ENCODE measurements around the gene ARID3C. TPM values are rescaled to one million over a fixed set of nuclear protein-coding genes. Genes with fewer than 3 reads are reported as not detected.

The ARID3C gene
- total and polyA plus RNA-seq, 10 of the 15 experiments (the other 5 are each of a cell fraction or from before 2014, with no cell fraction given) = not detected

DNA sequence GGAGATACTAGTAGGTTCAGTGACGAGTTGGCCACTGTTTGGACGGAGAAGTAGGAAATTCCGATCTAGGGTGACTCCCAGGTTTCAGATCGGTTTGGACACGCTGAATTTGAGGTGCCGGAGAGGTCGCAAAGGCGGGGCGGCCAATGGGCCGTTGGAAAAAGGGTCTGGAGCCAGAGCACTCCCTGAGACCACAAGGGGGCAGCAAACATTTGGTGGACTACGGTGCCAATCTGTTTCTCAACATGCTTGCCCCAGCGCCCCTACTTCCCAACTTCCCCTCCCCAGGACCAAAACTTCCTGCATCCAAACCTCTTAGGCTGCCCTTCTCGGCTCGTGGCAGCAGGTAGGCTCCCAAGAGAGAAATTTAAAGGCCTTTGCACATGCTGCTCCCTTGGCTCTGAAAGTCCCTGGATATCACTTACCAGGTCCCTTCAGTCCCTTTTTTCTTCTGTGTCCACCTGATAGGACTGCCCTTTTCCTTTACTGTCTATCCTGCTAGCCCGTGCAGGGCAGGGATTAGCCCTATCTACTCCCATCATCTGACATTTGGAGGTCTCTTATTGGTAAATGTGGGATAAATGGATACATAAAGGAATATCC is 16.0 kb downstream of the ARID3C start:
- no peak for DNase-seq (ENCODE audit: low read depth, low spot score)
- BruUV-seq (replicated peaks) = no TSS peak
- TF ChIP-seq SMARCA5 (IDR thresholded peaks at IDR 0.05) (0 out of 2 replicates have a peak, but pooled peaks have one; percentile 35), EED (IDR thresholded peaks at IDR 0.05; ENCODE audit: low read depth) (peak; percentile 24; the same call in 1 of the 2 replicates), STAT1 (conservative IDR thresholded peaks at IDR 0.05) (no peak), SMC3 (IDR thresholded peaks at IDR 0.05; ENCODE audit: borderline replicate concordance, low read length) (peak; percentile 69), CTCF (IDR thresholded peaks at IDR 0.05 in 2 of 3, conservative IDR thresholded peaks at IDR 0.05 in 1 of 3; ENCODE audit: control insufficient read depth in 2 of 3, extremely low read depth in 1 of 3, insufficient read depth in 1 of 3, low read depth in 3 of 3, low read length in 3 of 3) (peak; percentile 84 to 88 (median 86)), CBFB (IDR thresholded peaks at IDR 0.05; ENCODE audit: low read depth) (no peak), ZNF384 (IDR thresholded peaks at IDR 0.05; ENCODE audit: borderline replicate concordance, low read depth, low read length) (no peak), LARP7 (IDR thresholded peaks at IDR 0.05) (no peak), NR2C1 (IDR thresholded peaks at IDR 0.05) (no peak), IRF4 (IDR thresholded peaks at IDR 0.05; ENCODE audit: low read depth, low read length) (0 out of 2 replicates have a peak, but pooled peaks have one; percentile 29), RAD21 (IDR thresholded peaks at IDR 0.05; ENCODE audit: insufficient read depth, low read depth, low read length) (peak; percentile 37)
- TF ChIP-seq, protein P1, sequence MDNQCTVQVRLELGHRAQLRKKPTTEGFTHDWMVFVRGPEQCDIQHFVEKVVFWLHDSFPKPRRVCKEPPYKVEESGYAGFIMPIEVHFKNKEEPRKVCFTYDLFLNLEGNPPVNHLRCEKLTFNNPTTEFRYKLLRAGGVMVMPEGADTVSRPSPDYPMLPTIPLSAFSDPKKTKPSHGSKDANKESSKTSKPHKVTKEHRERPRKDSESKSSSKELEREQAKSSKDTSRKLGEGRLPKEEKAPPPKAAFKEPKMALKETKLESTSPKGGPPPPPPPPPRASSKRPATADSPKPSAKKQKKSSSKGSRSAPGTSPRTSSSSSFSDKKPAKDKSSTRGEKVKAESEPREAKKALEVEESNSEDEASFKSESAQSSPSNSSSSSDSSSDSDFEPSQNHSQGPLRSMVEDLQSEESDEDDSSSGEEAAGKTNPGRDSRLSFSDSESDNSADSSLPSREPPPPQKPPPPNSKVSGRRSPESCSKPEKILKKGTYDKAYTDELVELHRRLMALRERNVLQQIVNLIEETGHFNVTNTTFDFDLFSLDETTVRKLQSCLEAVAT (IDR thresholded peaks at IDR 0.05) = no peak
- TF ChIP-seq, protein P2, sequence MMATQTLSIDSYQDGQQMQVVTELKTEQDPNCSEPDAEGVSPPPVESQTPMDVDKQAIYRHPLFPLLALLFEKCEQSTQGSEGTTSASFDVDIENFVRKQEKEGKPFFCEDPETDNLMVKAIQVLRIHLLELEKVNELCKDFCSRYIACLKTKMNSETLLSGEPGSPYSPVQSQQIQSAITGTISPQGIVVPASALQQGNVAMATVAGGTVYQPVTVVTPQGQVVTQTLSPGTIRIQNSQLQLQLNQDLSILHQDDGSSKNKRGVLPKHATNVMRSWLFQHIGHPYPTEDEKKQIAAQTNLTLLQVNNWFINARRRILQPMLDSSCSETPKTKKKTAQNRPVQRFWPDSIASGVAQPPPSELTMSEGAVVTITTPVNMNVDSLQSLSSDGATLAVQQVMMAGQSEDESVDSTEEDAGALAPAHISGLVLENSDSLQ (IDR thresholded peaks at IDR 0.05) = peak; percentile 24
- ATAC-seq = peak; percentile 82
- Histone ChIP-seq H3K4me1 (ENCODE audit: control insufficient read depth, insufficient read depth, low read length) (peaks cover 6% of the 10 kb centered on the region; the same call in 1 of the 2 replicates), H3K27me3 (replicated peaks in 1 of 2; ENCODE audit: control insufficient read depth in 2 of 2, insufficient read depth in 2 of 2, low read length in 1 of 2) (no peaks in the 10 kb centered on the region), H3K36me3 (ENCODE audit: control insufficient read depth in 2 of 2, insufficient read depth in 2 of 2, low read length in 1 of 2) (peaks cover 3 to 5% of the 10 kb centered on the region in 2 experiments; a peak in 2 of 4 replicates), H3K79me2 (ENCODE audit: control insufficient read depth, insufficient read depth, low read length) (peaks cover 6% of the 10 kb centered on the region), H3K9ac (ENCODE audit: control insufficient read depth, insufficient read depth, low read length) (peak overlapping the region; percentile 98), H2AFZ (ENCODE audit: control insufficient read depth, low read depth, low read length) (peak overlapping the region; percentile 95), H3K4me3 (peak overlapping the region; percentile 81), H3K27ac (ENCODE audit: control insufficient read depth, insufficient read depth) (no peak overlapping the region), H4K20me1 (ENCODE audit: control insufficient read depth, insufficient read depth) (no peaks in the 10 kb centered on the region), H3K9me3 (replicated peaks; ENCODE audit: control insufficient read depth, insufficient read depth, low read length) (no peaks in the 10 kb centered on the region; the same call in 2 of the 3 replicates), H3K4me2 (ENCODE audit: control insufficient read depth, insufficient read depth) (peak overlapping the region; percentile 86)
- ChIA-PET POLR2A (interaction anchor here (0.9 to 2.2 kb wide), 3 partner anchors 7 to 25 kb away, joined by 3 to 8 read pairs (median 5); partner anchors contain the start of genes DCTN3 and SIGMAR1), RAD21 (ENCODE audit: unreplicated experiment) (no interaction called here), SMC1A (ENCODE audit: uncharacterized antibody, unreplicated experiment) (interaction anchor here (0.6 to 2.4 kb wide), 4 partner anchors 8 to 503 kb away, joined by 3 to 13 read pairs (median 4); partner anchors contain the start of genes ATOSB, DCTN3 and SIGMAR1), CTCF (interaction anchor here (0.7 to 5.6 kb wide), 4 partner anchors 17 to 89 kb away, joined by 3 to 118 read pairs (median 5); partner anchors contain the start of gene SIGMAR1)
- intact Hi-C loops (cut with micrococcal nuclease; ENCODE audit: unreplicated experiment) = loop anchor here (1.0 kb wide), 1 partner anchor 21 kb away; no protein-coding TSS in a partner anchor
- FAIRE-seq = peak; percentile 78
- WGBS (ENCODE audit: insufficient coverage, insufficient replicate concordance, low lambda C conversion rate, missing lambda C conversion rate) = under 1% methylated on average over 15 of the region's 15 CpGs
- in situ Hi-C loops (cut with MboI) = no loop called here
